Osteocyte (in vitro differentiated cells): Measurements from ENCODE around the gene F2RL3. TPM values are rescaled to one million over a fixed set of nuclear protein-coding genes. Genes with fewer than 3 reads are reported as not detected.

Experiments
- DNase-seq: peaks from one replicate; pipeline ENCODE4 v3.0.0; 2021; ENCODE audit warnings: mixed read lengths; ENCODE audit not compliant: unreplicated experiment; ENCODE audit errors: extremely low spot score
- H3K27ac Mint-ChIP-seq: one replicate; pipeline ENCODE4 v1.8.0; 2021; ENCODE audit warnings: mild to moderate bottlenecking, mixed read lengths; ENCODE audit not compliant: unreplicated experiment
- H3K27me3 Mint-ChIP-seq: one replicate; pipeline ENCODE4 v1.8.0; 2021; ENCODE audit warnings: mixed read lengths; ENCODE audit not compliant: unreplicated experiment
- H3K36me3 Mint-ChIP-seq: one replicate; pipeline ENCODE4 v1.8.0; 2021; ENCODE audit warnings: mixed read lengths; ENCODE audit not compliant: unreplicated experiment
- H3K4me1 Mint-ChIP-seq: one replicate; pipeline ENCODE4 v1.8.0; 2021; ENCODE audit warnings: mixed read lengths; ENCODE audit not compliant: unreplicated experiment
- H3K4me3 Mint-ChIP-seq: one replicate; pipeline ENCODE4 v1.8.0; 2021; ENCODE audit warnings: mild to moderate bottlenecking, moderate library complexity, mixed read lengths; ENCODE audit not compliant: unreplicated experiment
- H3K9me3 Mint-ChIP-seq: one replicate; pipeline ENCODE4 v1.8.0; 2021; ENCODE audit warnings: mixed read lengths; ENCODE audit not compliant: unreplicated experiment
- CTCF ChIP-seq: fragments of 200-600 bp; sonication (generic); IDR thresholded peaks from 2 replicates; pipeline ENCODE4 v1.5.0; 2021; ENCODE audit warnings: antibody characterized with exemption, mild to moderate bottlenecking, moderate library complexity
- total RNA-seq: library from RNA; stranded (reverse); gene quantifications from 2 replicates; pipeline ENCODE4 v1.2.1, GENCODE V29; 2021

The F2RL3 gene
- total RNA-seq, 1 donor from 2014 or later: 0.08 TPM

GRCh38 chr19:16868423-16869130 lies 20.2 kb upstream of the F2RL3 start:
- no peak overlapping the region for H3K4me3 Mint-ChIP-seq
- H3K27me3 Mint-ChIP-seq: no peaks in the 10 kb centered on the region
- H3K36me3 Mint-ChIP-seq: peaks cover 39% of the 10 kb centered on the region
- no peak for TF ChIP-seq CTCF
- H3K4me1 Mint-ChIP-seq: peaks cover 1% of the 10 kb centered on the region
- DNase-seq: no peak
- H3K9me3 Mint-ChIP-seq: no peaks in the 10 kb centered on the region
- no peak overlapping the region for H3K27ac Mint-ChIP-seq

GRCh38 chr19:16869331-16869972 lies 19.3 kb upstream of the F2RL3 start:
- no peaks in the 10 kb centered on the region for H3K9me3 Mint-ChIP-seq
- no peak for DNase-seq
- H3K4me1 Mint-ChIP-seq: peaks cover 4% of the 10 kb centered on the region
- H3K27me3 Mint-ChIP-seq: no peaks in the 10 kb centered on the region
- no peak overlapping the region for H3K4me3 Mint-ChIP-seq
- no peak overlapping the region for H3K27ac Mint-ChIP-seq
- peaks cover 45% of the 10 kb centered on the region for H3K36me3 Mint-ChIP-seq
- no peak for TF ChIP-seq CTCF

- Mint-ChIP-seq H3K9me3 (no peaks in the 10 kb centered on the region), H3K4me3 (no peak overlapping the region), H3K4me1 (peaks cover 6% of the 10 kb centered on the region), H3K27me3 (no peaks in the 10 kb centered on the region), H3K27ac (no peak overlapping the region), H3K36me3 (peaks cover 45% of the 10 kb centered on the region)
- no peak for DNase-seq
- TF ChIP-seq CTCF: no peak
Observed at GRCh38 chr19:16871871-16872270, 16.9 kb upstream of the F2RL3 start.

- Mint-ChIP-seq H3K27ac (no peak overlapping the region), H3K9me3 (no peaks in the 10 kb centered on the region), H3K4me1 (peaks cover 6% of the 10 kb centered on the region), H3K36me3 (peaks cover 47% of the 10 kb centered on the region), H3K4me3 (no peak overlapping the region), H3K27me3 (no peaks in the 10 kb centered on the region)
- no peak for TF ChIP-seq CTCF
- no peak for DNase-seq
Observed at GRCh38 chr19:16872728-16873127, 16.1 kb upstream of the F2RL3 start.

- DNase-seq: no peak
- no peak overlapping the region for H3K4me3 Mint-ChIP-seq
- peak overlapping the region; percentile 89 for H3K27ac Mint-ChIP-seq
- peaks cover 6% of the 10 kb centered on the region for H3K4me1 Mint-ChIP-seq
- no peak for TF ChIP-seq CTCF
- H3K36me3 Mint-ChIP-seq: peaks cover 40% of the 10 kb centered on the region
- no peaks in the 10 kb centered on the region for H3K9me3 Mint-ChIP-seq
- no peaks in the 10 kb centered on the region for H3K27me3 Mint-ChIP-seq
Observed at GRCh38 chr19:16873594-16873993, 15.2 kb upstream of the F2RL3 start.
